Keratinocyte (primary cell): ENCODE results near the gene TIMM29. TPM values are rescaled to one million over a fixed set of nuclear protein-coding genes. Genes with fewer than 3 reads are reported as not detected.

Experiments
- DNase-seq: peaks from one replicate; pipeline ENCODE4 v3.0.0-alpha.2; 2011; ENCODE audit warnings: low read depth, missing footprints, low spot score
- FAIRE-seq: peaks from 2 replicates; lab custom pipeline; 2011; peaks lifted over from hg19 to GRCh38; lab: Jason Lieb, UNC
- H2AFZ ChIP-seq: 2 replicates; pipeline ENCODE4 v1.6.0; 2012; ENCODE audit warnings: low read length, control low read depth, inconsistent platforms; ENCODE audit not compliant: control insufficient read depth
- H3K27ac ChIP-seq: 2 replicates; pipeline ENCODE4 v1.5.1; 2011; ENCODE audit warnings: low read length; ENCODE audit not compliant: control insufficient read depth, insufficient read depth
- H3K27me3 ChIP-seq: 3 replicates; pipeline ENCODE4 v1.6.0; 2011; ENCODE audit warnings: low read length; ENCODE audit not compliant: control insufficient read depth, insufficient read depth; ENCODE audit errors: extremely low read depth
- H3K36me3 ChIP-seq, 2 experiments: 2 replicates in 1 of 2; 3 replicates in 1 of 2; pipeline ENCODE4 v1.5.1; 2011; ENCODE audit warnings: low read length in 2 of 2, mild to moderate bottlenecking in 1 of 2; ENCODE audit not compliant: control insufficient read depth in 2 of 2, insufficient read depth in 2 of 2; ENCODE audit errors: extremely low read depth in 1 of 2
- H3K4me1 ChIP-seq: 3 replicates; pipeline ENCODE4 v1.5.1; 2011; ENCODE audit warnings: low read length; ENCODE audit not compliant: control insufficient read depth, insufficient read depth; ENCODE audit errors: extremely low read depth
- H3K4me2 ChIP-seq: 3 replicates; pipeline ENCODE4 v1.6.0; 2011; ENCODE audit warnings: low read depth, low read length; ENCODE audit not compliant: control insufficient read depth, insufficient read depth; ENCODE audit errors: extremely low read depth
- H3K4me3 ChIP-seq, 3 experiments: fragments of 200-600 bp in 1 of 3; sonication (generic) in 1 of 3; 2 replicates in 2 of 3; 3 replicates in 1 of 3; pipeline ENCODE4 v1.5.1; 2011 to 2016; ENCODE audit warnings: low read length in 3 of 3, mild to moderate bottlenecking in 3 of 3, control low read depth in 2 of 3, inconsistent platforms in 1 of 3, low read depth in 1 of 3, mixed read lengths in 1 of 3, mixed run types in 1 of 3, moderate library complexity in 1 of 3; ENCODE audit not compliant: control insufficient read depth in 2 of 3, insufficient read depth in 2 of 3; ENCODE audit errors: extremely low read depth in 1 of 3
- H3K79me2 ChIP-seq: 2 replicates; pipeline ENCODE4 v1.6.0; 2012; ENCODE audit warnings: low read length; ENCODE audit not compliant: control insufficient read depth, insufficient read depth
- H3K9ac ChIP-seq: 3 replicates; pipeline ENCODE4 v1.6.0; 2011; ENCODE audit warnings: low read length; ENCODE audit not compliant: control insufficient read depth, insufficient read depth; ENCODE audit errors: extremely low read depth
- H3K9me1 ChIP-seq: 3 replicates; pipeline ENCODE4 v1.6.0; 2011; ENCODE audit warnings: low read length; ENCODE audit not compliant: control insufficient read depth, insufficient read depth; ENCODE audit errors: extremely low read depth
- H3K9me3 ChIP-seq: 2 replicates; pipeline ENCODE4 v1.5.1; 2012; ENCODE audit warnings: low read depth, low read length; ENCODE audit not compliant: control insufficient read depth
- H4K20me1 ChIP-seq: 3 replicates; pipeline ENCODE4 v1.6.0; 2011; ENCODE audit warnings: low read length; ENCODE audit not compliant: control insufficient read depth, insufficient read depth; ENCODE audit errors: extremely low read depth
- EZH2 ChIP-seq: IDR thresholded peaks from one replicate; pipeline ENCODE4 v1.6.1; 2012; ENCODE audit warnings: inconsistent platforms, mild to moderate bottlenecking, low read length, moderate library complexity
- dilution Hi-C: fragments of 300-500 bp; cut with MboI; formaldehyde crosslinking; loops from one replicate; pipeline ENCODE4 v1.7.0; 2020; ENCODE audit warnings: low sequenced_read_pairs; ENCODE audit not compliant: extremely low pct_ligation_motif_present
- polyA plus RNA-seq, 5 experiments: library from polyadenylated mRNA; depleted of rRNA in 3 of 5; stranded (reverse) in 3 of 5; stranded (forward) in 1 of 5; unstranded in 1 of 5; fragments of >200 nt; gene quantifications; 1 replicate in 1 of 5; 2 replicates in 3 of 5; 3 replicates in 1 of 5; pipeline versions ENCODE4 v1.2.1 to v1.2.3, GENCODE V29; 2011 to 2012; ENCODE audit warnings: missing spikeins in 2 of 5, low read depth in 1 of 5, low replicate concordance in 1 of 5
- TF ChIP-seq, protein P1 (sequence below), 3 experiments: IDR thresholded peaks in 1 of 3; conservative IDR thresholded peaks in 1 of 3; optimal IDR thresholded peaks in 1 of 3; 2 replicates in 2 of 3; 3 replicates in 1 of 3; pipeline versions ENCODE3 to v1.5.1; 2011; ENCODE audit warnings: low read length in 3 of 3, mild to moderate bottlenecking in 3 of 3, moderate library complexity in 2 of 3, control low read depth in 1 of 3, inconsistent platforms in 1 of 3; ENCODE audit not compliant: insufficient read depth in 2 of 3; ENCODE audit errors: extremely low read depth in 1 of 3

TIMM29 gene
- polyA plus RNA-seq, 1 donor (not counting 4 experiments of a cell fraction or from before 2014, with no cell fraction given) = 8.4 TPM

DNA sequence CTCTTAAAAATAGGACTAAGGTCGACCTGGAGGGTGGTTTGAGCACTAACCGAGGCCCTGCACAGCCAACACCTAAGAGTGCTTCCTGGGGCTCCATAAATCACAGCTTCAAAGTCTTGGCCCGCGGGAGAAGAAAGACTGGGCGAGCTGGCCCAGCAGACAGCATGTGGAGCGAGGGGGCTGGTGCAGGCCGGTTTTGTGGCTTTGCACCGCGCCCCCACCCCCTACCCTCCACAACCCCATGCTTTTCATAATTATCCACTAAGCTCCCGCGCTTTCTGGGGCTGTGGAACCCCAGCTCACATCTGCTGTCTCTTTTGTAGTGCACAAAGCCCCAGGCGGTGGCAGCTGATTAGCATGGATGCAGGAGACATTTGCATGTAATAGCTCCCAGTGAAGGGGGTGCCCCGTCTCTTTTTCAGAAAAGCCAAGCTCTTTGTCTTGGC, 40.2 kb upstream of the TIMM29 start:
- no peaks in the 10 kb centered on the region for H3K27me3 ChIP-seq
- H3K9ac ChIP-seq = no peak overlapping the region
- no peak overlapping the region for H2AFZ ChIP-seq
- DNase-seq = no peak
- no peak for FAIRE-seq
- dilution Hi-C loops = no loop called here
- H3K9me3 ChIP-seq = no peaks in the 10 kb centered on the region
- H4K20me1 ChIP-seq = peaks cover 21% of the 10 kb centered on the region
- no peak overlapping the region for H3K4me2 ChIP-seq
- H3K4me1 ChIP-seq = peaks cover 29% of the 10 kb centered on the region
- TF ChIP-seq EZH2 = no peak
- TF ChIP-seq, protein P1, sequence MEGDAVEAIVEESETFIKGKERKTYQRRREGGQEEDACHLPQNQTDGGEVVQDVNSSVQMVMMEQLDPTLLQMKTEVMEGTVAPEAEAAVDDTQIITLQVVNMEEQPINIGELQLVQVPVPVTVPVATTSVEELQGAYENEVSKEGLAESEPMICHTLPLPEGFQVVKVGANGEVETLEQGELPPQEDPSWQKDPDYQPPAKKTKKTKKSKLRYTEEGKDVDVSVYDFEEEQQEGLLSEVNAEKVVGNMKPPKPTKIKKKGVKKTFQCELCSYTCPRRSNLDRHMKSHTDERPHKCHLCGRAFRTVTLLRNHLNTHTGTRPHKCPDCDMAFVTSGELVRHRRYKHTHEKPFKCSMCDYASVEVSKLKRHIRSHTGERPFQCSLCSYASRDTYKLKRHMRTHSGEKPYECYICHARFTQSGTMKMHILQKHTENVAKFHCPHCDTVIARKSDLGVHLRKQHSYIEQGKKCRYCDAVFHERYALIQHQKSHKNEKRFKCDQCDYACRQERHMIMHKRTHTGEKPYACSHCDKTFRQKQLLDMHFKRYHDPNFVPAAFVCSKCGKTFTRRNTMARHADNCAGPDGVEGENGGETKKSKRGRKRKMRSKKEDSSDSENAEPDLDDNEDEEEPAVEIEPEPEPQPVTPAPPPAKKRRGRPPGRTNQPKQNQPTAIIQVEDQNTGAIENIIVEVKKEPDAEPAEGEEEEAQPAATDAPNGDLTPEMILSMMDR (optimal IDR thresholded peaks at IDR 0.05 in 1 of 3, IDR thresholded peaks at IDR 0.05 in 1 of 3, conservative IDR thresholded peaks at IDR 0.05 in 1 of 3; ENCODE audit: extremely low read depth in 1 of 3, insufficient read depth in 2 of 3, low read length in 3 of 3) = no peak
- peaks cover 0 to 1% of the 10 kb centered on the region in 2 experiments for H3K36me3 ChIP-seq
- no peak overlapping the region for H3K4me3 ChIP-seq
- H3K79me2 ChIP-seq = peaks cover 43% of the 10 kb centered on the region
- peaks cover 10% of the 10 kb centered on the region for H3K9me1 ChIP-seq
- no peak overlapping the region for H3K27ac ChIP-seq

DNA sequence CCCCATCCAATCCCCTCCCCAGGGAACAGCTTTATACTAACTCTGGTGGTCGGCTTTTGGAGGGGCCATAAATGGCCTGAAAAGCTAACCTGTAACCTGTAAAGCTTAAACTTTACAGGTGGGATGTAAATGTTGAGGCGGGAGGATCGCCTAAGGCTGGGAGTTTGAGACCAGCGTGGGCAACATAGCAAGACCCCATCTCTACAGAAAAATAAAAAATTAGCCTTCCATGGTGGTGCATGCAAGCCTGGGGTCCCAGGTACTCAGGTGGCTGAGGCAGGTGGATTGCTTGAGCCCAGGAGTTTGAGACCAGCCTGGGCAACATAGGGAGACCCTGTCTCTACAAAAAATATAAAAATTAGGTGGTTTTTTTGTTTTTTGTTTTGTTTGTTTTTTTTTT, 38.7 kb upstream of the TIMM29 start:
- H3K27me3 ChIP-seq = no peaks in the 10 kb centered on the region

More for the DNA sequence above, 38.7 kb upstream of the TIMM29 start:
- DNase-seq (no peak), FAIRE-seq (no peak)
- Histone ChIP-seq H3K9ac (no peak overlapping the region), H3K4me3 (no peak overlapping the region), H3K4me2 (no peak overlapping the region), H3K4me1 (peaks cover 29% of the 10 kb centered on the region), H4K20me1 (peaks cover 21% of the 10 kb centered on the region), H3K36me3 (peaks cover 0 to 1% of the 10 kb centered on the region in 2 experiments), H2AFZ (no peak overlapping the region), H3K9me3 (no peaks in the 10 kb centered on the region), H3K79me2 (peaks cover 51% of the 10 kb centered on the region), H3K9me1 (peaks cover 10% of the 10 kb centered on the region), H3K27ac (no peak overlapping the region)
- dilution Hi-C loops = no loop called here
- TF ChIP-seq, protein P1 (optimal IDR thresholded peaks at IDR 0.05 in 1 of 3, IDR thresholded peaks at IDR 0.05 in 1 of 3, conservative IDR thresholded peaks at IDR 0.05 in 1 of 3; ENCODE audit: extremely low read depth in 1 of 3, insufficient read depth in 2 of 3, low read length in 3 of 3) = no peak
- no peak for TF ChIP-seq EZH2
